Muscle of leg (tissue), 11 donors: ENCODE measurements around the gene CCDC184. TPM values are rescaled to one million over a fixed set of nuclear protein-coding genes. Genes with fewer than 3 reads are reported as not detected.
A peak's percentile ranks its signal among the peaks of the same experiment; 100 is the strongest.
"Not testable (repeated sequence)": the region's sequence is repeated elsewhere in the genome, so short reads cannot be mapped to it uniquely, and the experiment has no call there.

Source experiments
- DNase-seq: peaks from one replicate; pipeline ENCODE4 v3.0.0; 2013
- H3K27ac ChIP-seq: one replicate; pipeline ENCODE4 v1.5.1; 2013; ENCODE audit warnings: mild to moderate bottlenecking, low read length, control low read depth
- H3K27me3 ChIP-seq: one replicate; pipeline ENCODE4 v1.6.1; 2013; ENCODE audit warnings: low read length; ENCODE audit not compliant: control insufficient read depth, insufficient read depth
- H3K36me3 ChIP-seq: one replicate; pipeline ENCODE4 v1.6.1; 2013; ENCODE audit warnings: low read length; ENCODE audit not compliant: control insufficient read depth, insufficient read depth
- H3K4me1 ChIP-seq: one replicate; pipeline ENCODE4 v1.6.1; 2013; ENCODE audit warnings: low read length; ENCODE audit not compliant: control insufficient read depth, insufficient read depth
- H3K4me3 ChIP-seq: one replicate; pipeline ENCODE4 v1.5.1; 2013; ENCODE audit warnings: low read length, control low read depth
- H3K9me3 ChIP-seq: replicated peaks from 2 replicates; pipeline ENCODE4 v1.6.1; 2013; ENCODE audit warnings: low read depth, low read length; ENCODE audit not compliant: control insufficient read depth
- WGBS: methylation state at CpG from one replicate; pipeline ENCODE4 v1.1.5; 2013; ENCODE audit warnings: missing lambda C conversion rate; ENCODE audit not compliant: insufficient coverage; 5-methylcytosine and 5-hydroxymethylcytosine counted together
- polyA plus RNA-seq, 8 donors: library from polyadenylated mRNA; unstranded; fragments of 120-200 nt; gene quantifications; one replicate each; pipeline versions ENCODE4 v1.2.1 to v1.2.3, GENCODE V29; 2013; ENCODE audit warnings: inconsistent platforms in 1 of 8, low replicate concordance in 1 of 8; ENCODE audit not compliant: insufficient read length in 8 of 8, insufficient read depth in 1 of 8
- total RNA-seq: library from RNA; stranded (reverse); fragments of 120-200 nt; gene quantifications from one replicate; pipeline ENCODE4 v1.2.4, GENCODE V29; 2013

The CCDC184 gene
- total and polyA plus RNA-seq, 9 donors: 0.60 to 3.3 (median 1.2) TPM

GRCh38 chr12:48201091-48201490 is 17.6 kb downstream of the CCDC184 start:
- no peaks in the 10 kb centered on the region for H3K27me3 ChIP-seq
- DNase-seq: no peak
- no peak overlapping the region for H3K4me3 ChIP-seq
- peaks cover 4% of the 10 kb centered on the region for H3K36me3 ChIP-seq
- H3K9me3 ChIP-seq: peaks cover 15% of the 10 kb centered on the region
- H3K4me1 ChIP-seq: peaks cover 12% of the 10 kb centered on the region
- WGBS: no CpG with 5 or more reads among the region's 3 CpGs
- no peak overlapping the region for H3K27ac ChIP-seq

- DNase-seq: no peak
- no peak overlapping the region for H3K27ac ChIP-seq
These were observed 18.1 kb downstream of the CCDC184 start for GRCh38 chr12:48201516-48201915.

GRCh38 chr12:48202766-48203165 is 19.3 kb downstream of the CCDC184 start:
- Histone ChIP-seq H3K27me3 (no peaks in the 10 kb centered on the region), H3K9me3 (peaks cover 21% of the 10 kb centered on the region), H3K27ac (no peak overlapping the region), H3K4me1 (peaks cover 6% of the 10 kb centered on the region), H3K36me3 (peaks cover 4% of the 10 kb centered on the region), H3K4me3 (no peak overlapping the region)
- DNase-seq: no peak
- 81% methylated on average over 8 of the region's 8 CpGs for WGBS

More at GRCh38 chr12:48201516-48201915, 18.1 kb downstream of the CCDC184 start:
- no peaks in the 10 kb centered on the region for H3K27me3 ChIP-seq
- no CpG with 5 or more reads among the region's 3 CpGs for WGBS
- peaks cover 12% of the 10 kb centered on the region for H3K4me1 ChIP-seq
- H3K4me3 ChIP-seq: no peak overlapping the region
- peaks cover 17% of the 10 kb centered on the region for H3K9me3 ChIP-seq
- H3K36me3 ChIP-seq: peaks cover 4% of the 10 kb centered on the region

GRCh38 chr12:48203192-48203591 is 19.7 kb downstream of the CCDC184 start, which contains the start of gene OR10AD1:
Gene OR10AD1, minus strand, starts transcription at chr12:48203292. Its CDS starts 0 bp downstream, at chr12:48203292.
- Histone ChIP-seq H3K9me3 (peaks cover 22% of the 10 kb centered on the region), H3K4me3 (no peak within 1 kb of the TSS), H3K4me1 (peaks cover 6% of the 10 kb centered on the region), H3K36me3 (peaks cover 4% of the 10 kb centered on the region), H3K27me3 (no peaks in the 10 kb centered on the region), H3K27ac (no peak within 1 kb of the TSS)
- 54% methylated on average over 2 of the region's 4 CpGs for WGBS
- no peak for DNase-seq

GRCh38 chr12:48209495-48209894 is 26.1 kb downstream of the CCDC184 start:
- H3K9me3 ChIP-seq: peaks cover 22% of the 10 kb centered on the region
- WGBS: no CpG with 5 or more reads among the region's 2 CpGs
- not testable (repeated sequence) for H3K27ac ChIP-seq, H3K4me3 ChIP-seq, DNase-seq, H3K36me3 ChIP-seq, H3K27me3 ChIP-seq, H3K4me1 ChIP-seq

- no peak overlapping the region for H3K27ac ChIP-seq
- H3K4me1 ChIP-seq: no peaks in the 10 kb centered on the region
- DNase-seq: peak; percentile 46
- no peaks in the 10 kb centered on the region for H3K36me3 ChIP-seq
- H3K27me3 ChIP-seq: peaks cover 3% of the 10 kb centered on the region
- no peaks in the 10 kb centered on the region for H3K9me3 ChIP-seq
- no peak overlapping the region for H3K4me3 ChIP-seq
These were observed 33.3 kb downstream of the CCDC184 start for GRCh38 chr12:48216785-48217184.

GRCh38 chr12:48219631-48220030 is 36.2 kb downstream of the CCDC184 start:
- no peak for DNase-seq
- H3K27me3 ChIP-seq: no peaks in the 10 kb centered on the region
- no peaks in the 10 kb centered on the region for H3K36me3 ChIP-seq
- no peak overlapping the region for H3K27ac ChIP-seq
- WGBS: no CpG with 5 or more reads among the region's 1 CpG
- H3K9me3 ChIP-seq: no peaks in the 10 kb centered on the region
- no peaks in the 10 kb centered on the region for H3K4me1 ChIP-seq
- H3K4me3 ChIP-seq: no peak overlapping the region

- H3K36me3 ChIP-seq: no peaks in the 10 kb centered on the region
- no CpG with 5 or more reads among the region's 1 CpG for WGBS
- H3K27ac ChIP-seq: no peak overlapping the region
- H3K9me3 ChIP-seq: no peaks in the 10 kb centered on the region
- H3K4me1 ChIP-seq: no peaks in the 10 kb centered on the region
- H3K27me3 ChIP-seq: no peaks in the 10 kb centered on the region
- H3K4me3 ChIP-seq: no peak overlapping the region
- DNase-seq: no peak
These were observed 37.3 kb downstream of the CCDC184 start for GRCh38 chr12:48220701-48221100.

- Histone ChIP-seq H3K27ac (no peak overlapping the region), H3K27me3 (no peaks in the 10 kb centered on the region), H3K4me1 (no peaks in the 10 kb centered on the region), H3K9me3 (no peaks in the 10 kb centered on the region), H3K36me3 (no peaks in the 10 kb centered on the region), H3K4me3 (no peak overlapping the region)
- DNase-seq: no peak
- 0% methylated on average over 2 of the region's 2 CpGs for WGBS
These were observed 38.2 kb downstream of the CCDC184 start for GRCh38 chr12:48221645-48222044.

GRCh38 chr12:48224533-48224932 is 41.1 kb downstream of the CCDC184 start:
- H3K27ac ChIP-seq, H3K27me3 ChIP-seq, H3K4me3 ChIP-seq, DNase-seq, H3K4me1 ChIP-seq, H3K36me3 ChIP-seq, H3K9me3 ChIP-seq: not testable (repeated sequence)
- no CpG with 5 or more reads among the region's 3 CpGs for WGBS
